Endodermal cell (in vitro differentiated cells): ENCODE measurements around the gene PLCB3. TPM values are rescaled to one million over a fixed set of nuclear protein-coding genes. Genes with fewer than 3 reads are reported as not detected.

ENCODE experiments used
- DNase-seq: peaks from one replicate; pipeline ENCODE4 v3.0.0-alpha.2; 2017
- H3K27ac ChIP-seq: 2 replicates; pipeline ENCODE4 v1.5.1; 2013; ENCODE audit warnings: mild to moderate bottlenecking, low read depth, low read length, moderate library complexity
- H3K27me3 ChIP-seq: 2 replicates; pipeline ENCODE4 v1.6.1; 2013; ENCODE audit warnings: mild to moderate bottlenecking, low read length, moderate library complexity; ENCODE audit not compliant: insufficient read depth, control insufficient read depth, poor library complexity, severe bottlenecking
- H3K36me3 ChIP-seq: 2 replicates; pipeline ENCODE4 v1.7.0; 2013; ENCODE audit warnings: mild to moderate bottlenecking, low read length, moderate library complexity; ENCODE audit not compliant: control insufficient read depth, insufficient read depth
- H3K4me1 ChIP-seq: one replicate; pipeline ENCODE4 v1.7.0; 2013; ENCODE audit warnings: low read length; ENCODE audit not compliant: control insufficient read depth, insufficient read depth
- H3K4me3 ChIP-seq: 2 replicates; pipeline ENCODE4 v1.5.1; 2013; ENCODE audit warnings: mild to moderate bottlenecking, low read length, moderate library complexity
- H3K9ac ChIP-seq: 2 replicates; pipeline ENCODE4 v1.6.1; 2013; ENCODE audit warnings: mild to moderate bottlenecking, low read length, moderate library complexity; ENCODE audit not compliant: poor library complexity, severe bottlenecking; ENCODE audit errors: extremely low read depth
- H3K9me3 ChIP-seq: 2 replicates; pipeline ENCODE4 v1.6.1; 2013; ENCODE audit warnings: mild to moderate bottlenecking, low read length, moderate library complexity; ENCODE audit not compliant: control insufficient read depth
- H3K27ac Mint-ChIP-seq: 2 replicates; pipeline ENCODE4 v1.8.0; 2020; ENCODE audit warnings: mixed read lengths
- H3K27me3 Mint-ChIP-seq: 2 replicates; pipeline ENCODE4 v1.8.0; 2021; ENCODE audit warnings: mild to moderate bottlenecking, mixed read lengths; ENCODE audit not compliant: insufficient read depth
- H3K36me3 Mint-ChIP-seq: 2 replicates; pipeline ENCODE4 v1.8.0; 2020; ENCODE audit warnings: low read depth, mixed read lengths
- H3K4me1 Mint-ChIP-seq: 2 replicates; pipeline ENCODE4 v1.8.0; 2020; ENCODE audit warnings: mixed read lengths
- H3K4me3 Mint-ChIP-seq: 2 replicates; pipeline ENCODE4 v1.8.0; 2020; ENCODE audit warnings: mild to moderate bottlenecking, moderate library complexity, mixed read lengths
- H3K9me3 Mint-ChIP-seq: 2 replicates; pipeline ENCODE4 v1.8.0; 2020; ENCODE audit warnings: mild to moderate bottlenecking, mixed read lengths
- WGBS, 2 experiments: methylation state at CpG; one replicate each; pipeline versions ENCODE4 v1.1.5 to v1.1.7; 2013; ENCODE audit warnings: missing lambda C conversion rate in 2 of 2, mixed read lengths in 1 of 2; ENCODE audit not compliant: insufficient coverage in 1 of 2, insufficient read length in 1 of 2; 5-methylcytosine and 5-hydroxymethylcytosine counted together
- total RNA-seq, 2 donors: library from RNA; stranded (reverse); fragmentation: NEBNext Ultra II Directional in 1 of 2; extraction: Animal tissue kit (Norgen Biotek cat#: 25700) in 1 of 2; gene quantifications; 2 replicates in 1 of 2; 3 replicates in 1 of 2; pipeline ENCODE4 v1.2.1, GENCODE V29; 2021
- TF ChIP-seq, protein P1 (sequence below): fragments of 200-600 bp; sonication (generic); conservative IDR thresholded peaks from 2 replicates; pipeline ENCODE4 v1.5.0; 2021; ENCODE audit warnings: antibody characterized with exemption, mild to moderate bottlenecking

PLCB3 gene
- total RNA-seq, 2 donors from 2014 or later, result 75.0 to 83.2 TPM

DNA sequence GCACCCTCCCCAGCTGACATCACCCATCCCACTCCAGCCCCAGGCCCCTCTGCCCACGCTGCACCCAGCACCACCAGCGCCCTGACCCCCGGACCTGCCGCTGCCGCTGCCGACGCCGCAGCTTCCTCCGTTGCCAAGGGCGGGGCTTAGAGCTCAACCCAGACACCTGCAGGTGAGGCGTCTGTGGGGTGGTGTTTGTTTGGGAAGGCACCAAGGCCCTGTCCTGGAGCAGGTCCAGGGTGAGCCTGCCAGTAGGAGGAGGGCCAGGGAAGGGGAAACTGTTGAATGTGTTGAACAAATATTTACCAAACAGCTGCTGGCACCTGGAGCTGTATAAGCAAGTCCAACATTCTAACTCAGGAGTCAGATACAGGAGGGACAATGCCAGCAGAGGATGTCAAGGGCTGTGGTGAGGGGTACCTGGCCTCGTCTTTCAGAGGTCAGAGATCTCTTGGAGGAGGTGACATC, 13.8 kb upstream of the PLCB3 start:
- Mint-ChIP-seq H3K27me3 (peaks cover 1% of the 10 kb centered on the region), H3K4me3 (no peak overlapping the region), H3K9me3 (no peaks in the 10 kb centered on the region), H3K27ac (no peak overlapping the region), H3K36me3 (peaks cover 18% of the 10 kb centered on the region), H3K4me1 (peaks cover 13% of the 10 kb centered on the region)
- H3K4me1 ChIP-seq, result no peaks in the 10 kb centered on the region
- TF ChIP-seq, protein P1, sequence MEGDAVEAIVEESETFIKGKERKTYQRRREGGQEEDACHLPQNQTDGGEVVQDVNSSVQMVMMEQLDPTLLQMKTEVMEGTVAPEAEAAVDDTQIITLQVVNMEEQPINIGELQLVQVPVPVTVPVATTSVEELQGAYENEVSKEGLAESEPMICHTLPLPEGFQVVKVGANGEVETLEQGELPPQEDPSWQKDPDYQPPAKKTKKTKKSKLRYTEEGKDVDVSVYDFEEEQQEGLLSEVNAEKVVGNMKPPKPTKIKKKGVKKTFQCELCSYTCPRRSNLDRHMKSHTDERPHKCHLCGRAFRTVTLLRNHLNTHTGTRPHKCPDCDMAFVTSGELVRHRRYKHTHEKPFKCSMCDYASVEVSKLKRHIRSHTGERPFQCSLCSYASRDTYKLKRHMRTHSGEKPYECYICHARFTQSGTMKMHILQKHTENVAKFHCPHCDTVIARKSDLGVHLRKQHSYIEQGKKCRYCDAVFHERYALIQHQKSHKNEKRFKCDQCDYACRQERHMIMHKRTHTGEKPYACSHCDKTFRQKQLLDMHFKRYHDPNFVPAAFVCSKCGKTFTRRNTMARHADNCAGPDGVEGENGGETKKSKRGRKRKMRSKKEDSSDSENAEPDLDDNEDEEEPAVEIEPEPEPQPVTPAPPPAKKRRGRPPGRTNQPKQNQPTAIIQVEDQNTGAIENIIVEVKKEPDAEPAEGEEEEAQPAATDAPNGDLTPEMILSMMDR, result no peak
- H3K9ac ChIP-seq, result no peak overlapping the region
- no peak for DNase-seq
- no peaks in the 10 kb centered on the region for H3K27me3 ChIP-seq
- WGBS, 2 experiments, result 83 to 94% methylated on average over 2 to 12 of the region's 12 CpGs
- H3K27ac ChIP-seq, result no peak overlapping the region
- peaks cover 10% of the 10 kb centered on the region for H3K36me3 ChIP-seq
- H3K9me3 ChIP-seq, result no peaks in the 10 kb centered on the region
- no peak overlapping the region for H3K4me3 ChIP-seq

DNA sequence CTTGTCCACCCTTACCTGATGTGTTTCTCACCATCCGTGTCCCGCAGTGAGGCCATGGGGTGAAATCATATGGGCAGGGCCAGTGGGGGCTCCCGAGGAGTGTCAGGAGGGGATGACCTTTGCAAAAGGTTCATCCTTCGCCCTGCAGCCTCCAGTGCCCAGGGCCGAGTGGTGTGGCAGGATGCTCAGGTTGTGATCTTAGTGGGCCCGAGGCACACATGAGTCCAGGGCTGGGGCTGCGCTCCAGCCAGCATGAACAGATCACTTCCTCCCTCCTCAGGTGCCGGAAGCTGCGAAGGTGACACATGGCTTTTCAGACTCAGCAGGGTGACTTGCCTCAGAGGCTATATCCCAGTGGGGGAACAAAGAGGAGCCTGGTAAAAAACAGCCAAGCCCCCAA, 13.3 kb upstream of the PLCB3 start:
- TF ChIP-seq, protein P1, result no peak
- H3K27ac ChIP-seq, result no peak overlapping the region
- no peaks in the 10 kb centered on the region for H3K9me3 Mint-ChIP-seq
- no peaks in the 10 kb centered on the region for H3K9me3 ChIP-seq
- H3K4me3 ChIP-seq, result no peak overlapping the region
- DNase-seq, result no peak
- no peak overlapping the region for H3K27ac Mint-ChIP-seq
- peaks cover 13% of the 10 kb centered on the region for H3K4me1 Mint-ChIP-seq
- no peaks in the 10 kb centered on the region for H3K4me1 ChIP-seq
- WGBS, 2 experiments, result 95 to 100% methylated on average over 9 of the region's 9 CpGs
- no peak overlapping the region for H3K4me3 Mint-ChIP-seq
- H3K27me3 ChIP-seq, result no peaks in the 10 kb centered on the region
- H3K36me3 Mint-ChIP-seq, result peaks cover 21% of the 10 kb centered on the region
- no peak overlapping the region for H3K9ac ChIP-seq
- no peaks in the 10 kb centered on the region for H3K27me3 Mint-ChIP-seq
- H3K36me3 ChIP-seq, result peaks cover 16% of the 10 kb centered on the region

DNA sequence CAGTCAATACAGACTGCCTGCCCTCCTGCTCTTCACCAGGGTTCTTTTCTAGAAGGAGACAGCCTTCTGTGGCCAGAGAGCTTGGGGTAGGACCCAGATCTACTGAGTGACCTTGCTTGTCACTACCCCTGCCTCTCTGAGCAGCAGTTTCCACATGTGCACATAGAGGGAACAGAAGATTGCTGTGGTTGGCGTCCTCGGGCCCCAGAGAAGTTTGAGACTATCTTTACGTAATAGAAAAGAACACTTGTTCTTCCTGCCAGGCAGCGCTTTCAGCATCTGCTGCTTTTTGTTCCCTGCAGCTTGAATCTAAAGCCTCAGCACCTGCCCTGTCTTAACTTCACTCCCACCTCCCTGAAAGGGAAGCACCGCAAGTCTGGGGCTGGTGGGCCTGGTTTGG, 12.3 kb upstream of the PLCB3 start:
- Mint-ChIP-seq H3K27ac (no peak overlapping the region), H3K27me3 (no peaks in the 10 kb centered on the region), H3K4me3 (no peak overlapping the region), H3K4me1 (peaks cover 13% of the 10 kb centered on the region), H3K9me3 (no peaks in the 10 kb centered on the region), H3K36me3 (peaks cover 30% of the 10 kb centered on the region)
- TF ChIP-seq, protein P1, result no peak
- H3K9ac ChIP-seq, result no peak overlapping the region
- H3K36me3 ChIP-seq, result peaks cover 25% of the 10 kb centered on the region
- no peak overlapping the region for H3K27ac ChIP-seq
- H3K4me3 ChIP-seq, result no peak overlapping the region
- WGBS, 2 experiments, result 95 to 98% methylated on average over 4 to 5 of the region's 5 CpGs
- H3K9me3 ChIP-seq, result no peaks in the 10 kb centered on the region
- H3K4me1 ChIP-seq, result no peaks in the 10 kb centered on the region
- H3K27me3 ChIP-seq, result no peaks in the 10 kb centered on the region
- DNase-seq, result no peak
